Vagina (tissue), 2 donors: Measurements from ENCODE around the gene PRDM16.

Experiments
- CTCF ChIP-seq, 3 experiments: fragments of 450-650 bp in 2 of 3; fragments of 200-600 bp in 1 of 3; sonication (generic) in 1 of 3; IDR thresholded peaks; one replicate each; pipeline ENCODE4 v1.5.1; 2017 to 2019; ENCODE audit warnings: antibody characterized with exemption in 3 of 3, mild to moderate bottlenecking in 2 of 3, moderate library complexity in 2 of 3
- POLR2A ChIP-seq, 2 donors: fragments of 450-650 bp; IDR thresholded peaks; one replicate each; pipeline ENCODE4 v1.6.1; 2017; ENCODE audit warnings: antibody characterized with exemption in 2 of 2, mild to moderate bottlenecking in 2 of 2, moderate library complexity in 2 of 2
- POLR2AphosphoS5 ChIP-seq, 2 donors: sonication (generic); formaldehyde crosslinking; IDR thresholded peaks; one replicate each; pipeline ENCODE4 v1.9.0; 2017; ENCODE audit warnings: antibody characterized with exemption in 2 of 2, mild to moderate bottlenecking in 2 of 2, low read depth in 1 of 2; ENCODE audit not compliant: insufficient read depth in 1 of 2

- TF ChIP-seq CTCF (IDR thresholded peaks at IDR 0.05) (no peak), POLR2A (IDR thresholded peaks at IDR 0.05) (no peak), POLR2AphosphoS5 (IDR thresholded peaks at IDR 0.05; ENCODE audit: insufficient read depth in 1 of 2, low read depth in 1 of 2) (no peak)
These were observed 309.6 kb downstream of the PRDM16 start for GRCh38 chr1:3378411-3379208.
